ENCODE data around the gene LRFN4. TPM values are rescaled to one million over a fixed set of nuclear protein-coding genes. Genes with fewer than 3 reads are reported as not detected.

Gene LRFN4
- total and polyA plus RNA-seq, 4 donors = 0.75 to 3.4 (median 1.5) TPM; not detected in 1

- no peak overlapping the region for H3K27ac ChIP-seq (ENCODE audit: low read depth in 1 of 2, low read length in 2 of 2)
- no peak for DNase-seq (ENCODE audit: low spot score)
- whole genome bisulfite sequencing = 92% methylated on average over 10 of the region's 10 CpGs
Observed at GRCh38 chr11:66881451-66881835, 24.6 kb downstream of the LRFN4 start.

DNA sequence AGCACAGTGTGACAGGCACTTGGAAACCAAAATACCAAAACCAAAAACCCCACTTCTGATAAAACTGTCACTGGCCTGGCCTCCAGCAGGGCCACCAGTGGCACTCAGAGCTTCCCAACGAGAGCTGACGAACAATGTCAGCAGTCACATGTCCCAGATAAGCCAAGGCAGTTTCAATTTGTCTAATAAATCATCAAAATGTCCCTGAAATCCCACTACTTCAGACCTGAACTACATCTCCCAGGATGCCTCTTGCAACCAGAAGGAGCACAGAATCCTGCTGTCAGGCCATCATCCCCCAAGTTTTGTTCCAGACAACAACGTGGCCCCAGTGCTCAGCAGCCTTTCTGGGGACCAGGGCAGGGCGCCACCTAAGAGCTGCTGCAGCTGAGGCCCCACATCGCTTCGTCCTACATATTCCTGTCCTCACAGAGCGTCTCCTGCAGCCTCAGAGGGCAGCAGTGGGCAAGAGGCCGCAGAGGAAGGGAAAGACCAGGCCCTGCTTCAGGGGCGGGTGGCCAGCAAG, 25.1 kb downstream of the LRFN4 start:
- H3K27ac ChIP-seq (ENCODE audit: low read depth in 1 of 2, low read length in 2 of 2) = peak overlapping the region in 1 of 2 donors; percentile 26
- WGBS = 90% methylated on average over 9 of the region's 9 CpGs
- no peak for TF ChIP-seq FOXA1 (IDR thresholded peaks at IDR 0.05)
- TF ChIP-seq YY1 (IDR thresholded peaks at IDR 0.05) = no peak
- TF ChIP-seq SP1 (IDR thresholded peaks at IDR 0.05) = no peak
- TF ChIP-seq ZBTB33 (IDR thresholded peaks at IDR 0.05) = no peak
- no peak for TF ChIP-seq EGR1 (IDR thresholded peaks at IDR 0.05; ENCODE audit: low read depth in 2 of 2)
- TF ChIP-seq CTCF (IDR thresholded peaks at IDR 0.05; ENCODE audit: low read depth, low read length, missing input control) = no peak
- TF ChIP-seq HNF4A (conservative IDR thresholded peaks at IDR 0.05) = no peak
- no peak for TF ChIP-seq NR2F2 (IDR thresholded peaks at IDR 0.05)
- peaks cover 0 to 2% (median 0%) of the 10 kb centered on the region in 4 donors for H3K36me3 ChIP-seq (ENCODE audit: control insufficient read depth in 4 of 4, insufficient read depth in 3 of 4, low read depth in 1 of 4, low read length in 3 of 4)
- no peak overlapping the region for H3K9ac ChIP-seq (ENCODE audit: low read depth in 1 of 2, low read length in 2 of 2)
- no peak overlapping the region for H3K4me3 ChIP-seq (ENCODE audit: low read depth in 1 of 3, low read length in 3 of 3)
- no peak for DNase-seq (ENCODE audit: low spot score)
- no peaks in the 10 kb centered on the region for H3K9me3 ChIP-seq (ENCODE audit: control insufficient read depth in 4 of 4, low read length in 3 of 4)
- no peaks in the 10 kb centered on the region for H3K27me3 ChIP-seq (ENCODE audit: control insufficient read depth in 4 of 4, insufficient read depth in 4 of 4, low read length in 3 of 4)
- peaks cover 37 to 57% (median 43%) of the 10 kb centered on the region in 4 donors for H3K4me1 ChIP-seq (ENCODE audit: control insufficient read depth in 4 of 4, insufficient read depth in 4 of 4, low read length in 3 of 4)

More at GRCh38 chr11:66881451-66881835, 24.6 kb downstream of the LRFN4 start:
- Histone ChIP-seq H3K36me3 (ENCODE audit: control insufficient read depth in 4 of 4, insufficient read depth in 3 of 4, low read depth in 1 of 4, low read length in 3 of 4) (peaks cover 0 to 2% (median 0%) of the 10 kb centered on the region in 4 donors), H3K9me3 (ENCODE audit: control insufficient read depth in 4 of 4, low read length in 3 of 4) (no peaks in the 10 kb centered on the region), H3K27me3 (ENCODE audit: control insufficient read depth in 4 of 4, insufficient read depth in 4 of 4, low read length in 3 of 4) (no peaks in the 10 kb centered on the region), H3K4me1 (ENCODE audit: control insufficient read depth in 4 of 4, insufficient read depth in 4 of 4, low read length in 3 of 4) (peaks cover 34 to 62% (median 48%) of the 10 kb centered on the region in 4 donors), H3K9ac (ENCODE audit: low read depth in 1 of 2, low read length in 2 of 2) (no peak overlapping the region), H3K4me3 (ENCODE audit: low read depth in 1 of 3, low read length in 3 of 3) (no peak overlapping the region)
- TF ChIP-seq GABPA (IDR thresholded peaks at IDR 0.05 in 1 of 2, conservative IDR thresholded peaks at IDR 0.05 in 1 of 2) (no peak), EGR1 (IDR thresholded peaks at IDR 0.05; ENCODE audit: low read depth in 2 of 2) (no peak), TAF1 (conservative IDR thresholded peaks at IDR 0.05) (no peak), FOXA1 (IDR thresholded peaks at IDR 0.05) (no peak), YY1 (IDR thresholded peaks at IDR 0.05) (no peak), HNF4G (IDR thresholded peaks at IDR 0.05) (no peak), NR2F2 (IDR thresholded peaks at IDR 0.05) (no peak), ZBTB33 (IDR thresholded peaks at IDR 0.05) (no peak), RAD21 (IDR thresholded peaks at IDR 0.05) (no peak), MAX (IDR thresholded peaks at IDR 0.05) (no peak), JUND (IDR thresholded peaks at IDR 0.05) (no peak), HNF4A (conservative IDR thresholded peaks at IDR 0.05) (no peak), FOXA2 (IDR thresholded peaks at IDR 0.05) (no peak)
- TF ChIP-seq, protein P1, sequence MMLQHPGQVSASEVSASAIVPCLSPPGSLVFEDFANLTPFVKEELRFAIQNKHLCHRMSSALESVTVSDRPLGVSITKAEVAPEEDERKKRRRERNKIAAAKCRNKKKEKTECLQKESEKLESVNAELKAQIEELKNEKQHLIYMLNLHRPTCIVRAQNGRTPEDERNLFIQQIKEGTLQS (IDR thresholded peaks at IDR 0.05) = no peak
- TF ChIP-seq, protein P2, sequence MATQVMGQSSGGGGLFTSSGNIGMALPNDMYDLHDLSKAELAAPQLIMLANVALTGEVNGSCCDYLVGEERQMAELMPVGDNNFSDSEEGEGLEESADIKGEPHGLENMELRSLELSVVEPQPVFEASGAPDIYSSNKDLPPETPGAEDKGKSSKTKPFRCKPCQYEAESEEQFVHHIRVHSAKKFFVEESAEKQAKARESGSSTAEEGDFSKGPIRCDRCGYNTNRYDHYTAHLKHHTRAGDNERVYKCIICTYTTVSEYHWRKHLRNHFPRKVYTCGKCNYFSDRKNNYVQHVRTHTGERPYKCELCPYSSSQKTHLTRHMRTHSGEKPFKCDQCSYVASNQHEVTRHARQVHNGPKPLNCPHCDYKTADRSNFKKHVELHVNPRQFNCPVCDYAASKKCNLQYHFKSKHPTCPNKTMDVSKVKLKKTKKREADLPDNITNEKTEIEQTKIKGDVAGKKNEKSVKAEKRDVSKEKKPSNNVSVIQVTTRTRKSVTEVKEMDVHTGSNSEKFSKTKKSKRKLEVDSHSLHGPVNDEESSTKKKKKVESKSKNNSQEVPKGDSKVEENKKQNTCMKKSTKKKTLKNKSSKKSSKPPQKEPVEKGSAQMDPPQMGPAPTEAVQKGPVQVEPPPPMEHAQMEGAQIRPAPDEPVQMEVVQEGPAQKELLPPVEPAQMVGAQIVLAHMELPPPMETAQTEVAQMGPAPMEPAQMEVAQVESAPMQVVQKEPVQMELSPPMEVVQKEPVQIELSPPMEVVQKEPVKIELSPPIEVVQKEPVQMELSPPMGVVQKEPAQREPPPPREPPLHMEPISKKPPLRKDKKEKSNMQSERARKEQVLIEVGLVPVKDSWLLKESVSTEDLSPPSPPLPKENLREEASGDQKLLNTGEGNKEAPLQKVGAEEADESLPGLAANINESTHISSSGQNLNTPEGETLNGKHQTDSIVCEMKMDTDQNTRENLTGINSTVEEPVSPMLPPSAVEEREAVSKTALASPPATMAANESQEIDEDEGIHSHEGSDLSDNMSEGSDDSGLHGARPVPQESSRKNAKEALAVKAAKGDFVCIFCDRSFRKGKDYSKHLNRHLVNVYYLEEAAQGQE (IDR thresholded peaks at IDR 0.05) = no peak

All from liver (tissue), 9 donors.